Inflammatory macrophage (primary cell): ENCODE data around the gene POLR1D.
"Not testable (repeated sequence)": the region's sequence is repeated elsewhere in the genome, so short reads cannot be mapped to it uniquely, and the experiment has no call there.

Source experiments
- DNase-seq, 2 donors: peaks; one replicate each; pipeline ENCODE4 v3.0.0-alpha.2; 2020 to 2022

The POLR1D gene

DNA sequence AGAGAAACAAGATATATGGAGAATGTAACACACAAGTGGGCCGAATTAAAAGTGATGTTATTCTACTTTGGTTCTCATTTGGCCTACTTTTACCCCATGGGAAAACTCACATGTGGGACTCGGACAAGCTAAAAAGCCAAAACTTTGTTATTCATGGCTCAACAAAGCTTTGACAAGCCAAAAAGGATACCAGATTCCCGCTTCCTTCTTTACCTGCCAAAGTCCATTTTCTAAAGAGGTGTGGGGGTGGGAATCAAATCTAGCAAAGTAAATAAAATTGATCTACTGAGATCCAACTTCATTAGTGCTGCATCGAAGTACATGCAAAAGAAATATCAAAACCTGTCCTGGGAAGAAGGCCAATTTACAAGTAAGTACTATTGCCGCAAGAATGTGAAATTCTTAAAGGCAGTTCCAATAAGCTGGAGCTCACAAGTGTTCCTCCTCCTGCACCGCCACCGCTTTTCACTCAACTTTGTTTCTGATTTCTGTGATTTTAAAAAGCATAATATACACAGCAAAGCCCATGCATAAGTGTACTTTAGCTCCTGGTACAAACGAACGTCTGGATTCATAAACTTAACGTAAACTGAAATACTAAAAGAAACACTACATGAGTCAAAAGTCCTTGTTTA, 2.5 kb upstream of the POLR1D start:
- no peak for DNase-seq

DNA sequence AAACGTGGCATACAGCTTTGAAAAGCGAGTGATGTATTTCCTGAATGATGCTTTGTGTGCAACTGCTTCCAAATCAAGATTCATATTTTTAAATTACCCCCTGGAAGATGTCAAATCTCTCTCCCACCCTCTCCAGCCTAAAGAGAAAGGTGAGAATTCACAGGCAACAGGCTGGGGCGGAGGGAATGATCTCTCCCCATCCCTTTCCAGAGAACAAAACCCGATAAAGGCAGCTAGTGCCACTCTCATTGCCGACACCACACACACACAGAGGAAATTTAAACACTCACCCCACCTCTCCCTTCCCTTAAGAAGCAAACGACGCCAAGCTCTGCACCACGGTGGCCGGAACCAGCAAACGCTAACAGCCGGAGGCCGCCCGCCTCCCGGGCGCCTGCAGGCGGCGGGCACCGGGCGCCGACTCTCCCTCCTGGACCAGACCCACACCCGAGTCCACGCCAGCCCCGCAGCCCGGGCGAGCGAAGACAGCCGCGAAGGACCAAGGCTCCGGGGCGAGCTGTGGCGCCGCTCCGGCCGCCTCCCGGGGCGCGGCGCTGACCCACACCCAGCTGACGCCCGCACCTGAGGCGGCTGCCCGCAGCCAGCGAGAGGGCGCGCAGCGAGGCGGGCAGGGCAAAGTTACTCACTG, 1.8 kb upstream of the POLR1D start:
- DNase-seq = peak; percentile 33 to 51

DNA sequence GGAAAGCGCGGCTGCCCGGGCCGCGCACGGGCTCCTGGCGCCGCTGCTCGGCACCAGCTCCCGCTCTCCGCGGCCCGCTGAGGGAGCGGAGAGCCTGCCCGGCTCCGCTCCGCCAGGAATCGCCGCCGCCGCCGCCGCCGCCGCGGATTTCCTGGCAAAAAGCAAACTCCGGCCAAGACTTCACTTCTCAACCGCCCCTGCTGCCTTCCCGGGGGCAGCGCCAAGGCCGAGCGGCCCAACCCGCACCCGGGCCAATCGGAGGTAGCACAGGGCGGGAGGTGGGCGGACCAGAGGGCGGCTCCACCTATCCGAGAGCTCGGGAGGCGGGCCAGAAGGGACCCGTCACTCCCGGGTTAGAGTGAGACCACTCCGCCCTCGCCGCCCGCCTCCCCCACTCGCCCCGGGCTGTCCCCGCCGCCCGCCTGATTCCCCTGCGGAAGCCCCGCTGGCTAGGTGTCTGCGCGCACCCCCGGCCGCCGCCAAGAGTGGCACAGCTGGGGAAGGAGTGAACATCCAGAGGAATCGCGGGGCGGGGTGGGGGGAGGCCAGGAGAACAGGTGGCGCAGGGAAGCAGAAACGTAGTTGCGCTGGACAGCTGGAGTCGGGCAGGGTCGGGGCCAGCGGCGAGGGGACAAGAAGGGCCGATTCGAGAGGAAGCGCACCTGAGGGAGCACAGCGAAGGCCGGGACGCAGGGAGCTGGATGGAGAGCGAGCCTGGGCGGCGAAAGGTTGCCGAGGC, 1.1 kb upstream of the POLR1D start, which contains the start of gene LNX2:
Gene LNX2, minus strand, starts transcription at position 153 of the 739 bp plus-strand sequence. CDS start 38,826 bp downstream, outside the sequence.
- peak; percentile 97 to 98 for DNase-seq

DNA sequence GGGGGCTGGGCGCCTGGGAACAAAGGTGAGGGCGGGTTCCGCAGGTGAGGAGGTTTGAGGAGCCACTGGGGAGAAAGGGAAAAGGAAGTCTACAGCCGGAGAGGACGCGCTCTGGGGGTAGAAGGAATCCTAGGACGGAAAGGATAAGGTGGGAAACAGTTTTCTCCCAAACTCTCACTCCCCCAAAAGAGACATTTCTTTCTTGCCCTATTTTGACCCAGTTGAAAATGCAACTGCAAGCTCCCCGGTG, 651 bp upstream of the POLR1D start:
- DNase-seq = no peak

DNA sequence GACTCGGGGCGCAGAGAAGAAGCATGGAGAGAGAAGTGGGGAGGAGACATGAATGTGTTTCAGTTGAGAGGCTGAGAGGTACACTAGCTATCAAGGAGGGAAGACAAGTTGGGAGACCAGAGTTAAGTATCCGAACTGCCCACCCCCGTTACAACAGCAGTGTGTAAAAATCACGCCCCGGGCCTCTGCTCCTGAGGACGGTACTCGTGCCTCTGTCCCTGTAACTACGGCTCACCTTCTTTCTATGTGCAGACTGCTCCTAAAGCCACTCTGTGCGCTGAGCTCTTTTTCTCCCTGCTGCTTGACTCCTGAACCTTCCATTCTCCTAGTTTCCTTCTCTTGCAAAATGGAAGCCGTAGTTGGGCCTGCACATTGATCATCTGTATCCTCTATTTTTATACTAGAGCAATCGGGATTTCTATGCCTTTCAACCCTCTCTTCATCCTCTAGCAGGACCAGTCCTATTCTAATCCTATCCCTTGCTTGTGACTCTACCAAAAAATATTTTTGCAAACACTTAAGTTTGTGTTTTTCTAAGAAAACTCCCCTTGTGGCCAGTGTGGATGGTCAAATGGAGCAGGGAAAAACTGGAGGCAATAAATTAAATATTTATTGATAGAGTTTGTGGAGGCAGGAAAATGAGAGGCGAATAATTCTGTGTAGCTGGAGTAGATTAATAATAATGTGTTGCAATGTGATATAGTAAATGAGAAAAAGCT, 569 bp downstream of the POLR1D start:
- DNase-seq = no peak

DNA sequence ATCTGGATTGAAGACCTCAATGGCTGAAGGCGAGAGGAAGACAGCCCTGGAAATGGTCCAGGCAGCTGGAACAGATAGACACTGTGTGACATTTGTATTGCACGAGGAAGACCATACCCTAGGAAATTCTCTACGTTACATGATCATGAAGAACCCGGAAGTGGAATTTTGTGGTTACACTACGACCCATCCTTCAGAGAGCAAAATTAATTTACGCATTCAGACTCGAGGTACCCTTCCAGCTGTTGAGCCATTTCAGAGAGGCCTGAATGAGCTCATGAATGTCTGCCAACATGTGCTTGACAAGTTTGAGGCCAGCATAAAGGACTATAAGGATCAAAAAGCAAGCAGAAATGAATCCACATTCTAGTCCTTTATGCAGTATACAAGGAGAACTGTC, 1.2 kb downstream of the POLR1D start:
- no peak for DNase-seq

DNA sequence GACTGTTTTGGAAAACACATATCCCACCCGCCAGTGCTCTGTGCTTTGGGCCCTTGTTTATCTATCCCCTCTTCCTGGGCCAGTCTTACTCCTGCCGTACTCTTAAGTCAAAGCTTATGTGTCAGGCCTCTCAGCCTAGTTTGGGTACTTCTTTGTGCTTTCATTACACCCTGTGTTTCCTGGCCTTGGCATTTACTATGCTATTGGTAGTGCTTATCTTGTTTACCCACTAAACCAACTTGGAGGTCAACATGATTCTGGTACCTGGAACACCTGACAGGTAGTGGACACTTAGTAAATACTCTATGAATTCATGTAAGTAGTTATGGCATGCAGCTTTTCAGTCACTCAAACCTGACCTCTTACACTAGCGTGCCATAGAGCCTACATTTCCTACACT, 2.4 kb downstream of the POLR1D start:
- no peak for DNase-seq

DNA sequence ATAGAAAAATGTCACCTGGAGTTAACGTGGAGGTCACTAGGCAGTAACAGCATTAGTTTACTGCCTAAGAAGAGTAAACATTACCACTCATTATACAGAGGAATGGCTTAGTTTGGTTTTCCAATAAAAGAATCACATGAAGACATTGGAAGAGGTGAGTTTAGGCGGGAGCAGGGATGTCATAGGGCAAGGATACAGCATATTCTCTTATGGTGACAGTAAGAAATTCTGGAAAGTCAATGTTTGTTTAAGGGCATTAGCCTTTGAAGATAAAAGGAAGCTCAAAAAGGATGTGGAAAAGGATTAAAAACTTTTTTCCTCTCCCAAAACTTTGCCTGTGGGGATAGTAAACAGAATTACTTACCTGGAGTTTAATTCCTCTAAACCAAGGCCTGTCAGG, 4.1 kb downstream of the POLR1D start:
- DNase-seq = no peak

DNA sequence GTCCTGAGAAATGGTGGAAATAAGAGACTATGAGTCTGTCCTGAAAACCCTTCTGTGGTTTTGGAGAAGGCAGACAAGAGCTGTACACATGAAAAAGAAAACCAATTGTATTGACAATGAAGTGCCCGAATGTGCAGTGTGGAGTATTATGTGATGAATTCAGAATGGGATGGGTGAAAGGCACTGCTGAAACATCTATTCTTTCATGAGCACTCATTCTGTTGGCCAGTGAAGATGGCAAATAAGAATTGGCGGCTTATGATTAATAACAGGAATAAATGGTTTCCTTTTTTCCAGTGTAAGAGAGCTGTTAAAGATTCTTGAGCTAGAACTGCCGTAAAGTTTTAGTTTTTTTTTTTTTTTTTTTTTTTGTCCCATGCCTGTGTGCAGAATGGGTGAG, 5.7 kb downstream of the POLR1D start:
- DNase-seq = no peak

DNA sequence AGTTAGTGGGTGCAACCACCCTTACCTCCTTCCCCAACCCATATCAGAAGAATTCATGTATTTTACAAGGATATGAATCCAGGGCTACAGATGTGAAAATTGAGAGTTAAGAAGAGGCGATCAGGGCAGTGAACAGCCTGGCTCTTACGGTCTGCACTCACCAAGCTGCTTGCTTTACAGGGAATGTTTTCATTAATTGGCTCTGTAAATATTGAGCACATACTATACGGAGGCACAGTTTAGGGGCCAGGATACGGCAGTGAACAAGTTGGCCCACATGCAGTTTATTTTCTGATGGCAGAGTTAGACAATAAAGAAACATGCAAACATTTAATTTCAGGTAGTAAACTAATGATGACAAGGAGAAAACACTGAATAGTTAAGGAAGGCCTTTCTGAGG, 6.4 kb downstream of the POLR1D start:
- no peak for DNase-seq

DNA sequence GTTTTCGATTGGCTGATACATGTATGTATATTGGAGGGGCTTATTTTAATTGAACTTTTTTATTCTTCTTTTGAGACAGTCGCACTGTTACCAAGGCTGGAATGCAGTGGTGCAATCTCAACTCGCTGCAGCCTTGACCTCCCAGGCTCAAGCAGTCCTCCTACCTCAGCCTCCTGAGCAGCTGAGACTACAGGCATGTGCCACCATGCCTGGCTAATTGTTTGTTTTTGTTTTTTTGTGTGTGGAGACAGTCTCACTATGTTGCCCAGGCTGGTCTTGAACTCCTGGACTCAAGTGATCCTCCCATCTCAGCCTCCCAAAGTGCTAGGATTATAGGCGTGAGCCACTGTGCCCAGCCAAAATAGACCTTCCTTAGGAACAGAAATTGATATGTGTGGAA, 7.1 kb downstream of the POLR1D start:
- DNase-seq = not testable (repeated sequence)

DNA sequence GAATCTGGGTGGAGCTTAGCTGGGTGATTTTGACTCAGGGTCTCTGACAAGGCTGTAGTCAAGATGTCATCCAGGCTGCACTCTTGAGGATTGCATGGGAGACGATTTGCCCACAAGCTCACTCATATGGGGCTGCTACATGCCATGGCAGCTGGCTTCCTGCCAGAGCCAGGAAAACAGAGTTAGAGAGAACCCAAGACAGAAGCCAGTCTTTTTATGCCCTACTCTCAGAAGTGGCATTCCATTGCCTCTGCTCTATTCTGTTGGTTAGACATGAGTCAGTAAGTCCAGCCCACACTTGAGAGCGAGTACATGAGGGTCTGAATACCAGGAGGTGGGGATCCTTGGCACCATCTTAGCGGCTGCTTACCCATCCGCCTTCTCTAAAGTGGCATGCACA, 9.5 kb downstream of the POLR1D start:
- DNase-seq = no peak

DNA sequence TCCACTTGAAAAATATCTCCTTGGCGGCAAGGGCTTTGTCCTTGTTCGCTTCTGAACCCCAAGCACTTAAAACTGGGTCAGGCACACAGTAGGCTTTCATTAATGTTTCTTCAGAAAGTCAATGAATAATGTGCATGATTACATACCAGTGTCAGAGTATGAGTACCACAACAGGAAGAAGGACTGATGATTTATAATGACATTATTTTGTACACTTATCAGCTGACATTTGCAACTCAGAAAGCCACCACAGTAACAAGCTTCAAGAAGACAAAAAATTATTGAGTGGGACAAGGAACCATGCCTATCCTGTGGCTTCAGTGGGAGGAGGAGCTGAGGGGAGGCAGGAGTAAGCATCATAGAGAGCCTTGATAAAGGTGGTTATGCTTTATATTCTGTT, 10.0 kb downstream of the POLR1D start:
- DNase-seq = no peak

DNA sequence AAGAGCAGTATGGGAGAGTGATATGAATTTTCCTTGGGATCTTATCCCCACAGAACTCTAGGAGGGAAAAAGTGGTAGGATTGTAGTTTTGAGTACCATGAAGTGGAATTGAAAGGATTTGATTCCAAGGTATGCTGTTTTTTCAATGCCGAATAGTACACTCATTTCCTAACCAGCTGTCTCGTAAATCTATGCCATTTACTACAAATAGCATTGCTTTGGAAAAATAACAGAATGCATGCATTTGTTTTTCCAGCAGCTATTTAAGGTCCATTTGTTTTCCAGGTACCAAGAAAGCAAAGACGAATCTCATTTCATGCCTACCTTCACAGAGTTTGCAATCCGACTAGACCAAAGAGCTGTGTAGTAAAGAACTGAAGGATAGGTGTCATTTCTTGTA, 10.5 kb downstream of the POLR1D start:
- no peak for DNase-seq

DNA sequence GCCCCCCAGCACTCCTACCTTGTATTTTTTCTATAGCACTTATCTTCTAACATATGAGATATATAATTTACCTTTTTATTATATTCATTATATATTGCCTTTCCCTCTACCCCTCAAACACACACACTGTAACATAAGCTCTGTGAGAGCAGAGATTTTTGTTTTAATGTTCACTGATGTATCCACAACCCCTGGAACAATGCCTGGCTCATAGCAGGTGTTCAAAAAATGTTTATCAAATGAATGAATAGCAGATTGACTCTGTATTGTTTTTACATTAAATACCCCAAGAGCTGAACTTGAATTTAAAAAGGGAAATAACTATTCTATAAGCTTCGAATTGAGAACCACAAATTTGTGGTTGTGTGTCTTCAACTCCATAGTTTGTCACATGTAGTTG, 11.0 kb downstream of the POLR1D start:
- DNase-seq = no peak

DNA sequence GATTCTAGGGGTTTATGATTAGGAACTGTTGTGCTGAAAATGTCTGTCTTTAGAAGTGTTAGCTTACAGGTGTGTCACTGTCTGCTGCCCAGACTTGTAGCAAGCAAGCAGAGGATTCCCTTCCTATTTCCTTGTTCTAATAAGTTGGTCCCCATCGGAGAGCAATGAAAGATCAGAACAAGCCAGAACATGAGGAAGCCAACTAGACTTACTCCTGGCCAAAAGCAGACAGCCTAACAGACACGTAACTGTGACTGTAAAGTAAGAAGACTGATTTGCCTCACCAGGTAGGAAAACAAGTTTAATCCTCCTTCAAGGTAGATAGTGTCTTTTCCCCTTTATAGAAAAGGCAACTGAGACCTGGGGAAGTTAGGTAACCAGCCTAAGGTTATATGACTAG, 12.5 kb downstream of the POLR1D start:
- no peak for DNase-seq

DNA sequence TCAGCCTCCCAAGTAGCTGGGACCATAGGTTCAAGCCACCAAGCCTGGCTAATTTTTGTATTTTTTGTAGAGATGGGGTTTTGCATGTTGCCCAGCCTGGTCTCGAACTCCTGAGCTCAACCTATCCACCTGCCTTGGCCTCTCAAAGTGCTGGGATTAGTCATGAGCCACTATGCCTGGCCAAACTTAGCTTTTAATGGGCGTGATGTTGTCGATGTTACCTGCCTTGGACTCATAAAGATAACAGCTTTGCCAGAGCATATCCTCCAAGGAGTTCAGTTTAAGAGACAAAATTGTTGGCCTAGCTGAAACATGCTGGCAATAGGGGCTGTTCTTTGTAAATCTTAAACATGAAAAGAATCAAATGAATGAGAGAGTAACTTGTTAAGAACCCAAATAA, 13.1 kb downstream of the POLR1D start:
- no peak for DNase-seq

DNA sequence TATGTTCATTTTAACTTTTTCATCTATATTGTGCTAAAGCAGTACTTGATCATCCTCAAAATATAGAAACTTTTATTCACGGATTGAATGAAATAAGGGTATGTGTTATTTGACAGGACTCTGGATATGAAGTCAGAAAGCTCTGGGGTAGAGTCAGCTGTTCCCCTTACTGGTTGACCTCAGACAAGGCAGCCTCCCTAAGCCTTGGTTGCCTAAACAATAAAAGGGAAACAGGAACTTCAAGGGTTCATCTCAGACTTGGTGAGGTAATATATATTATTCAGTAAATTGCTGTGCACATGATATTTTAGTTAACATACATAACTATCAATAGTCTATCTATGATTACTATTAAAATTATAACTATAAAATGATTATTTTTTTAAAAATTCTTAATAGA, 13.6 kb downstream of the POLR1D start:
- peak; percentile 79 to 87 for DNase-seq

DNA sequence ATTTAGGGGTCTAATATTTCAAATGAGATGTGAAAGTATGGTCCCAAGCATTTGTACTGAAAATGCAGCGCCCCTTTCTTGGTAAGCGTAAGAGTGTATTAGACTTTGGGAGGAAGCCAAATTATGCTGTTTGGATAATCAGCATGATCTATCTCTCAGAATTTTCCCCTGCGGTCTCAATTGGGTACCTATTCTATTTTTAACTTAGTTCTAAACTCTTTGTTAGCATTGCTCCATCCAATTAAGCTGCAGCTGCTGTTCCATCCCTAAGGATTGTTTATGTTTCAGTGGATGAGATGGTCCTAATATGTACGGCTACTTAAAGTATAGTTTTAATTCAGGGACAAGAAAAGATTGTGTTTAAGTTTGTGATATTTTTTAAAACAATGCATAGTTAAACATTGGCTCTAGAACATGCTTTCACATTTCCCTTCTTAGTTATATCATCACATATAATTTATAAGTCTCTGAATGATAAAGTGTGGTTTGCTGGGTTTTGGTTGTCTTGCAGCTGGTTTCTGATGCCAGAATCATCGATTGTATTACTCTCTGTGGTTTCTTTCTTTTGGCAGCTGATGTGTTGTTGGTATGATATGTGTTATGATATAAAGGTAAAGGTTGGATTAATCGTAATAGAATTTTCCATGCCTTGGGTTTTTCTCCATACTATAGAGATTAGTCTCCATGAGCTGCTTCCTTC, 15.0 kb downstream of the POLR1D start:
- no peak for DNase-seq

DNA sequence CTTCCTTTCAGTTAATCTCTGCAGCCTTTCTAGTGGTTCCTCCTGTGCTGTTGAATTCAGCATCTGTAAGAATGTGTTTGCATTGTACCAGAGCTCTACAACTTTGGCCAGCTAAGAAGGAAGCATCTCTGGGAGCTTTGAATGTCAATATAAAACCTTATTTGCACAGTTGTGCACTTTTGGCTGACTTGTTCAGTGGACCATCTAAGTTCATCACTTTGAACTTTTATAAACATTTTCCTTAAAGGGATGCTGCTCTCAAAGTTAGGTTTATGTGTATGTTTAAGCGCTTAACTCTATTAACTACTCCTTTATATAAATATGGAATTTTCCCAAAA, 15.6 kb downstream of the POLR1D start:
- DNase-seq = no peak

DNA sequence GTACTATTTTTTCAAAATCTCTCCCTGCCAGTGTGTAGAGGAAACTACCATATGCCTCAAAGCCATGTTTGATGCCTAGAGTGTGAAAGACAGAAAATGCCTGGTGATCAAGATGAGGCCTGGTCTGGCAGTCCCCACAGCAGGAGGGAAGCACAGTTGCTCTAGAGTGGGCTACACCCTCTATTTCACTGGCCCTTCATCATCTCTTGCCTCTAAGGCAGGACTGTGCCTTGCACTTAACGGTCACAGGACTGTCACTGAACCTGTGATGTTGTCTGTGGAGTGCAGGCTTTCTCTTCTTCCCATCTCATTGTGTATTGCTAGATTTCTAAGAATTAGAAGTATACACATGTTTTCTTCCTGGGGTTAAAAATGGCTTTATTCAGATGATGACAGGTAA, 16.3 kb downstream of the POLR1D start:
- DNase-seq = no peak

DNA sequence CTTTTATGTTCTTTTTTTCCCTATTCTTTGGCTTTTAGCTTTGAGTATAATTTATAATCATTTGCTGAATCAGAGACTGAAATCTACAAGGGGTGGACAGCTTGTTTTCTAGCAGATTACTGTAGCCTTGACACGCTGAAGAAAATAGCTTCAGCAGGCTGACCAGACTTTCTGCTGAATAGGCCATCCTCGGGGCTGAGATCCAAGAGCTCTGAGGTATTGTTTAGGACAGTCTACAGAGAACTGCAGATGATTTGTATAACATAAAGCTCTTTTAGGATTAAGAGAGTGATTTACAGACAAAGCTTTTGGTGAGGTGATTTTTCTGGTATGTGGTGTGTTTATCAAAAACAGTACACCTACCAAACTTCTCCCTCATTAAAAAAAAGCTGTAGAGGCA, 16.8 kb downstream of the POLR1D start:
- no peak for DNase-seq

DNA sequence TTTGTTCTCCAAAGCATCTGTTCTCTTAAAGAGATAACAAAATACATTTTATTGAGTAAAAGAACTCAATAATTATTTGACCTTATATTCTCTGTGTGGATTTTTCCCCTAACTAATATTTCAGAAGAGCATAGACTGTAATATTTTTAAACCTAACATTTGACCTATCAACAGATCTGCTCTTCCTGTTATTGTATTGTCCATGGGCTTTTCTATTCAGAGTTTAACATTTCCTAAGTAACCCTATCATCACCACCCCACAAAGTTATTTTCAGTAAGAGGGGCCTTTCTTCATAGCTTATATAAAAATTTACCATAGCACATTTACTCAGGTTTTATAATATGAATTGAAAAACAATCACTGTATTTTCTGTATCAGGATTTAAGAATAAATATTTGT, 17.5 kb downstream of the POLR1D start:
- DNase-seq = no peak
